H1 (cell line): ENCODE data around the gene INPP4B. TPM values are rescaled to one million over a fixed set of nuclear protein-coding genes. Genes with fewer than 3 reads are reported as not detected.

ENCODE experiments used
- CTCF ChIA-PET: fragments of 300-600 bp; sonication (Branson Sonifier 250); formaldehyde crosslinking; loops from one replicate; lab custom pipeline; 2021; ENCODE audit not compliant: partially characterized antibody; lab: Charles Lee
- POLR2A ChIA-PET: fragments of 300-600 bp; sonication (Branson Sonifier 250); formaldehyde crosslinking; loops from one replicate; lab custom pipeline; 2021; ENCODE audit warnings: inconsistent platforms; ENCODE audit not compliant: partially characterized antibody; lab: Charles Lee
- DNase-seq, 2 experiments: peaks; one replicate each; pipeline versions ENCODE4 v3.0.0 to v3.0.0-alpha.2; 2010 to 2022; ENCODE audit warnings: low spot score in 2 of 2, low read depth in 1 of 2, mixed read lengths in 1 of 2
- FAIRE-seq: peaks from 2 replicates; lab custom pipeline; 2011; peaks lifted over from hg19 to GRCh38; lab: Jason Lieb, UNC
- H2AFZ ChIP-seq: 2 replicates; pipeline ENCODE4 v1.8.1; 2012; ENCODE audit warnings: low read length, inconsistent platforms
- H2AK5ac ChIP-seq: 2 replicates; pipeline ENCODE4 v1.6.1; 2013; ENCODE audit warnings: low read depth, low read length
- H2BK120ac ChIP-seq: replicated peaks from 2 replicates; pipeline ENCODE3; 2013; ENCODE audit warnings: low read depth, low read length, inconsistent platforms
- H2BK12ac ChIP-seq: 2 replicates; pipeline ENCODE4 v1.6.1; 2013; ENCODE audit warnings: low read depth, low read length
- H2BK15ac ChIP-seq: 2 replicates; pipeline ENCODE4 v1.6.1; 2013; ENCODE audit warnings: low read length
- H2BK20ac ChIP-seq: 2 replicates; pipeline ENCODE4 v1.6.1; 2013; ENCODE audit warnings: low read length
- H2BK5ac ChIP-seq: 2 replicates; pipeline ENCODE4 v1.6.1; 2013; ENCODE audit warnings: low read depth, low read length
- H3K14ac ChIP-seq: 2 replicates; pipeline ENCODE4 v1.6.1; 2013; ENCODE audit warnings: inconsistent platforms; ENCODE audit not compliant: insufficient read length
- H3K18ac ChIP-seq: 2 replicates; pipeline ENCODE4 v1.6.1; 2013; ENCODE audit warnings: low read length; ENCODE audit errors: extremely low read depth
- H3K23ac ChIP-seq: 2 replicates; pipeline ENCODE4 v1.6.1; 2013; ENCODE audit warnings: inconsistent platforms; ENCODE audit not compliant: insufficient read length
- H3K23me2 ChIP-seq: 2 replicates; pipeline ENCODE4 v1.6.1; 2013; ENCODE audit warnings: low read depth, low read length
- H3K27ac ChIP-seq: 2 replicates; pipeline ENCODE4 v1.6.1; 2011; ENCODE audit warnings: low read depth, low read length, inconsistent platforms
- H3K27me3 ChIP-seq, 4 experiments: replicated peaks in 1 of 4; 1 replicate in 1 of 4; 2 replicates in 3 of 4; pipeline versions ENCODE4 v1.6.1 to v1.8.1; 2011 to 2013; ENCODE audit warnings: low read length in 3 of 4, mild to moderate bottlenecking in 3 of 4, inconsistent platforms in 2 of 4, mixed read lengths in 2 of 4, moderate library complexity in 1 of 4; ENCODE audit not compliant: control insufficient read depth in 3 of 4, insufficient read depth in 3 of 4; ENCODE audit errors: extremely low read depth in 1 of 4
- H3K36me3 ChIP-seq, 4 experiments: 2 replicates each; pipeline versions ENCODE4 v1.6.1 to v1.8.1; 2011 to 2013; ENCODE audit warnings: mild to moderate bottlenecking in 4 of 4, low read length in 3 of 4, moderate library complexity in 2 of 4, control low read depth in 1 of 4, inconsistent platforms in 1 of 4; ENCODE audit not compliant: insufficient read depth in 4 of 4, control insufficient read depth in 2 of 4
- H3K4ac ChIP-seq: replicated peaks from 2 replicates; pipeline ENCODE3; 2013; ENCODE audit warnings: low read length, low read depth, mixed read lengths, inconsistent platforms; ENCODE audit not compliant: insufficient read length
- H3K4me1 ChIP-seq, 4 experiments: replicated peaks in 1 of 4; 1 replicate in 1 of 4; 2 replicates in 3 of 4; pipeline versions ENCODE4 v1.6.1 to v1.8.1; 2011 to 2013; ENCODE audit warnings: low read length in 3 of 4, inconsistent platforms in 2 of 4, mixed read lengths in 1 of 4; ENCODE audit not compliant: insufficient read depth in 4 of 4, control insufficient read depth in 3 of 4
- H3K4me2 ChIP-seq, 2 experiments: 2 replicates each; pipeline versions ENCODE4 v1.6.1 to v1.8.1; 2011 to 2013; ENCODE audit warnings: low read depth in 2 of 2, low read length in 2 of 2, control low read depth in 1 of 2, inconsistent platforms in 1 of 2, mild to moderate bottlenecking in 1 of 2; ENCODE audit not compliant: insufficient read depth in 1 of 2
- H3K4me3 ChIP-seq, 4 experiments: fragments of 200-600, 300-600 bp in 1 of 4; sonication (generic), shearing (Covaris generic), sonication (Bioruptor Twin) in 1 of 4; 2 replicates each; pipeline versions ENCODE4 v1.5.1 to v1.8.1; 2011 to 2016; ENCODE audit warnings: low read length in 4 of 4, low read depth in 3 of 4, control low read depth in 2 of 4, inconsistent platforms in 2 of 4, mild to moderate bottlenecking in 2 of 4, mixed read lengths in 1 of 4, moderate library complexity in 1 of 4; ENCODE audit not compliant: insufficient read depth in 2 of 4; ENCODE audit errors: extremely low read depth in 1 of 4
- H3K56ac ChIP-seq: replicated peaks from 2 replicates; pipeline ENCODE3; 2013; ENCODE audit warnings: low read depth, mild to moderate bottlenecking, mixed read lengths, low read length, inconsistent platforms; ENCODE audit not compliant: insufficient read length
- H3K79me1 ChIP-seq: 2 replicates; pipeline ENCODE4 v1.6.1; 2013; ENCODE audit warnings: low read depth, low read length, control low read depth
- H3K79me2 ChIP-seq, 2 experiments: 2 replicates each; pipeline versions ENCODE4 v1.6.1 to v1.8.1; 2012 to 2013; ENCODE audit warnings: low read length in 2 of 2, mild to moderate bottlenecking in 2 of 2, inconsistent platforms in 1 of 2; ENCODE audit not compliant: insufficient read depth in 2 of 2, control insufficient read depth in 1 of 2
- H3K9ac ChIP-seq, 4 experiments: replicated peaks in 1 of 4; 1 replicate in 1 of 4; 2 replicates in 3 of 4; pipeline versions ENCODE4 v1.6.1 to v1.8.1; 2011 to 2013; ENCODE audit warnings: low read depth in 3 of 4, low read length in 3 of 4, control low read depth in 2 of 4, mild to moderate bottlenecking in 2 of 4, moderate library complexity in 2 of 4, inconsistent platforms in 1 of 4; ENCODE audit errors: extremely low read depth in 1 of 4
- H3K9me3 ChIP-seq, 2 experiments: 2 replicates each; pipeline versions ENCODE4 v1.6.1 to v1.8.1; 2012 to 2013; ENCODE audit warnings: mild to moderate bottlenecking in 2 of 2, moderate library complexity in 2 of 2, control low read depth in 1 of 2, inconsistent platforms in 1 of 2, low read depth in 1 of 2, low read length in 1 of 2, mixed read lengths in 1 of 2; ENCODE audit not compliant: insufficient read depth in 2 of 2
- H4K20me1 ChIP-seq, 2 experiments: replicated peaks in 1 of 2; 2 replicates each; pipeline versions ENCODE3 to v1.8.1; 2011 to 2013; ENCODE audit warnings: inconsistent platforms in 2 of 2, low read length in 2 of 2, mild to moderate bottlenecking in 1 of 2; ENCODE audit not compliant: insufficient read depth in 2 of 2, control insufficient read depth in 1 of 2
- H4K5ac ChIP-seq: 2 replicates; pipeline ENCODE4 v1.6.1; 2013; ENCODE audit warnings: low read length, low read depth, mixed read lengths, inconsistent platforms; ENCODE audit not compliant: insufficient read length
- H4K8ac ChIP-seq: 2 replicates; pipeline ENCODE4 v1.8.0; 2013; ENCODE audit warnings: mild to moderate bottlenecking, moderate library complexity, low read length, inconsistent platforms; ENCODE audit not compliant: insufficient read depth; ENCODE audit errors: extremely low read depth
- H4K91ac ChIP-seq: replicated peaks from 2 replicates; pipeline ENCODE3; 2013; ENCODE audit warnings: low read length, mixed read lengths, inconsistent platforms; ENCODE audit not compliant: insufficient read length
- BRCA1 ChIP-seq: IDR thresholded peaks from 2 replicates; pipeline ENCODE4 v1.6.1; 2012; ENCODE audit warnings: low read depth, low read length, improper control_type of control experiment
- CEBPB ChIP-seq: IDR thresholded peaks from 2 replicates; pipeline ENCODE4 v1.6.1; 2012; ENCODE audit warnings: low read depth, low read length
- CHD1 ChIP-seq: IDR thresholded peaks from 2 replicates; pipeline ENCODE4 v1.6.1; 2012; ENCODE audit warnings: low read depth, low read length, improper control_type of control experiment
- CHD2 ChIP-seq: IDR thresholded peaks from 2 replicates; pipeline ENCODE4 v1.6.1; 2012; ENCODE audit warnings: low read length, improper control_type of control experiment
- EP300 ChIP-seq, 2 experiments: IDR thresholded peaks; 1 replicate in 1 of 2; 2 replicates in 1 of 2; pipeline ENCODE4 v1.6.1; 2011 to 2012; ENCODE audit warnings: low read depth in 2 of 2, low read length in 2 of 2, mild to moderate bottlenecking in 2 of 2, borderline replicate concordance in 1 of 2, inconsistent platforms in 1 of 2, moderate library complexity in 1 of 2
- EZH2 ChIP-seq: fragments of 200-600 bp; sonication (generic); IDR thresholded peaks from 2 replicates; pipeline ENCODE4 v1.7.1; 2012; ENCODE audit warnings: low read depth, mild to moderate bottlenecking, moderate library complexity, low read length, inconsistent platforms; ENCODE audit not compliant: severe bottlenecking
- HDAC2 ChIP-seq, 2 experiments: fragments of 300-600 bp in 1 of 2; sonication (generic) in 1 of 2; IDR thresholded peaks; 2 replicates each; pipeline ENCODE4 v1.6.1; 2011 to 2012; ENCODE audit warnings: low read depth in 2 of 2, low read length in 2 of 2, mild to moderate bottlenecking in 2 of 2, moderate library complexity in 2 of 2, borderline replicate concordance in 1 of 2, inconsistent platforms in 1 of 2
- MAFK ChIP-seq: IDR thresholded peaks from 2 replicates; pipeline ENCODE4 v1.6.1; 2012; ENCODE audit warnings: low read depth, mild to moderate bottlenecking, improper control_type of control experiment, low read length
- POU5F1 ChIP-seq: IDR thresholded peaks from 2 replicates; pipeline ENCODE4 v1.6.1; 2011; ENCODE audit warnings: low read depth, mild to moderate bottlenecking, low read length, moderate library complexity
- RBBP5 ChIP-seq: IDR thresholded peaks from 2 replicates; pipeline ENCODE4 v1.7.1; 2012; ENCODE audit warnings: low read depth, mild to moderate bottlenecking, inconsistent platforms, low read length, moderate library complexity, borderline replicate concordance
- RNF2 ChIP-seq: fragments of 200-900, 300-1000 bp; sonication (generic); IDR thresholded peaks from 2 replicates; pipeline ENCODE4 v1.7.1; 2016; ENCODE audit warnings: borderline replicate concordance, low read depth, mild to moderate bottlenecking, antibody characterized with exemption, low read length; ENCODE audit not compliant: poor library complexity, severe bottlenecking; ENCODE audit errors: missing control alignments
- WGBS, 2 experiments: shearing (Covaris generic) in 1 of 2; methylation state at CpG; one replicate each; pipeline versions ENCODE4 v1.1.6 to v1.1.7; 2013 to 2015; ENCODE audit warnings: low lambda C conversion rate in 2 of 2, mixed read lengths in 2 of 2, inconsistent platforms in 1 of 2, low coverage in 1 of 2, missing lambda C conversion rate in 1 of 2; ENCODE audit not compliant: insufficient replicate concordance in 2 of 2, insufficient coverage in 1 of 2, insufficient read length in 1 of 2; ENCODE audit errors: extremely low coverage in 1 of 2, missing lambda C conversion rate in 1 of 2; 5-methylcytosine and 5-hydroxymethylcytosine counted together
- polyA plus RNA-seq, 7 experiments: library from polyadenylated mRNA; depleted of rRNA in 3 of 7; stranded (reverse) in 5 of 7; unstranded in 2 of 7; fragments of >200 nt in 5 of 7; fragments of 200-250 nt in 2 of 7; gene quantifications; 1 replicate in 5 of 7; 2 replicates in 1 of 7; 4 replicates in 1 of 7; pipeline versions ENCODE4 v1.2.1 to v1.2.3, GENCODE V29; 2011 to 2013; ENCODE audit warnings: missing spikeins in 2 of 7, mixed read lengths in 2 of 7
- total RNA-seq: library from RNA; stranded (reverse); fragmentation: NEBNext Ultra II Directional; extraction: Animal tissue kit (Norgen Biotek cat#: 25700); gene quantifications from 2 replicates; pipeline ENCODE4 v1.2.1, GENCODE V29; 2021
- TF ChIP-seq, protein P1 (sequence below): IDR thresholded peaks from 2 replicates; pipeline ENCODE4 v1.6.1; 2011; ENCODE audit warnings: low read length, improper control_type of control experiment

INPP4B gene
- total and polyA plus RNA-seq, 2 of the 8 experiments (the other 6 are each of a cell fraction or from before 2014, with no cell fraction given), result 0.11 to 0.54 TPM

DNA sequence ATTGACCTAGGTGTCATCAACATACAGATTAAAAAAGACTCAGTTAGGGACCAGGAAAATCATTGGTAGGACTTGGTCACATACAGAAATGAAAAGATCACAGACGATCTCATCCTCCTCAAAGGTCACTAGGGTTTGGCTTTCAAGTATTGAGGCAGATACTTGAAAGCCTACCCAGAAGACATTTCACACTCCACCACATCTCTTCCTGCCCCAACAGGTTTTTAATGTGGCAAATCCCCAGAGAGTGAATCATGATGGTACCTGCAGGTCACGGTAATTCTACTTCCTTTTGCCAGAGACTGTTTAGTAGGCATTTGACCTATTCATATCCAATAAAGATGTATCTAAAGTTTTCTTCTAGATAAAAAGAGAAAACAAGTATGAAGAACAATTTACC is 44.1 kb downstream of the INPP4B start:
- H3K4me2 ChIP-seq, result no peak overlapping the region
- DNase-seq (no peak), FAIRE-seq (no peak)
- H3K4me3 ChIP-seq, result no peak overlapping the region
- H4K91ac ChIP-seq, result no peak overlapping the region
- no peak overlapping the region for H3K18ac ChIP-seq
- no peak overlapping the region for H4K8ac ChIP-seq
- no peak overlapping the region for H3K23ac ChIP-seq
- H3K27me3 ChIP-seq, result no peaks in the 10 kb centered on the region
- CTCF ChIA-PET, result no interaction called here
- POLR2A ChIA-PET, result no interaction called here
- TF ChIP-seq, protein P1, sequence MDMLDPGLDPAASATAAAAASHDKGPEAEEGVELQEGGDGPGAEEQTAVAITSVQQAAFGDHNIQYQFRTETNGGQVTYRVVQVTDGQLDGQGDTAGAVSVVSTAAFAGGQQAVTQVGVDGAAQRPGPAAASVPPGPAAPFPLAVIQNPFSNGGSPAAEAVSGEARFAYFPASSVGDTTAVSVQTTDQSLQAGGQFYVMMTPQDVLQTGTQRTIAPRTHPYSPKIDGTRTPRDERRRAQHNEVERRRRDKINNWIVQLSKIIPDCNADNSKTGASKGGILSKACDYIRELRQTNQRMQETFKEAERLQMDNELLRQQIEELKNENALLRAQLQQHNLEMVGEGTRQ, result no peak
- TF ChIP-seq CHD2 (no peak), MAFK (no peak), EZH2 (no peak), BRCA1 (no peak), EP300 (IDR thresholded peaks at IDR 0.05; ENCODE audit: borderline replicate concordance in 1 of 2, low read depth in 2 of 2, low read length in 2 of 2) (no peak), POU5F1 (no peak), CEBPB (no peak), HDAC2 (IDR thresholded peaks at IDR 0.05; ENCODE audit: borderline replicate concordance in 1 of 2, low read depth in 2 of 2, low read length in 2 of 2) (no peak), RBBP5 (no peak), CHD1 (no peak), RNF2 (no peak)
- TF ChIP-seq, all 59 proteins: peak for 0
- WGBS, 2 experiments, result 92% methylated on average over 2 of the region's 2 CpGs; no CpG with 5 or more reads in 1 of the 2 experiments
- Histone ChIP-seq H3K14ac (no peak overlapping the region), H3K36me3 (no peaks in the 10 kb centered on the region), H2BK120ac (no peak overlapping the region), H2BK15ac (no peak overlapping the region), H3K9ac (no peak overlapping the region), H4K20me1 (no peaks in the 10 kb centered on the region), H3K27ac (no peak overlapping the region), H3K4ac (no peak overlapping the region), H2BK20ac (no peak overlapping the region), H3K56ac (no peak overlapping the region), H2AK5ac (no peak overlapping the region), H2BK12ac (no peak overlapping the region), H3K79me1 (no peaks in the 10 kb centered on the region), H3K79me2 (no peaks in the 10 kb centered on the region), H2AFZ (no peak overlapping the region), H3K4me1 (no peaks in the 10 kb centered on the region), H2BK5ac (no peak overlapping the region), H3K23me2 (no peaks in the 10 kb centered on the region), H3K9me3 (no peaks in the 10 kb centered on the region), H4K5ac (no peak overlapping the region)
